Kidney capillary endothelial cell (primary cell): ENCODE measurements around the gene CABP5.

Experiments
- DNase-seq: peaks from one replicate; pipeline ENCODE4 v3.0.0-alpha.2; 2018; ENCODE audit warnings: low spot score

Gene CABP5

DNA sequence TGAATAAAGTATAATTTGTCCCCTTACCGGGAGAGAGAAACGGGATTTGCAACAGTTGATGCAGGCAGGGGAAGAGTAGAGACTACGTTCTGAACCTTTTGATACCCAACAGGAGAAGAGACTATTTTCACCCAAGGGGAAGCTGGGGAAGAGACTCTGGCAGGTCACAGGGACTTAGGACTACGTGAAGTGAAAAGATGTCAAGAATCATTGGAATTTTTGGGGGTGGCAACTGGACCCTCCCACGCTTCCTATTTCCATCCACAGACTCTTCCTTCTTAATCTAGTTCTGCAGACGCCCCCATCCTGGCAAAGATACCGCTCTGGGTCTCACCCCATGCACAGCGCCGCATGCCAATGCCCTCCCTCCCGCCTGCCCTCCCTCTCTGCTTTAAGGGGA lies 13.8 kb downstream of the CABP5 start:
- DNase-seq: no peak

DNA sequence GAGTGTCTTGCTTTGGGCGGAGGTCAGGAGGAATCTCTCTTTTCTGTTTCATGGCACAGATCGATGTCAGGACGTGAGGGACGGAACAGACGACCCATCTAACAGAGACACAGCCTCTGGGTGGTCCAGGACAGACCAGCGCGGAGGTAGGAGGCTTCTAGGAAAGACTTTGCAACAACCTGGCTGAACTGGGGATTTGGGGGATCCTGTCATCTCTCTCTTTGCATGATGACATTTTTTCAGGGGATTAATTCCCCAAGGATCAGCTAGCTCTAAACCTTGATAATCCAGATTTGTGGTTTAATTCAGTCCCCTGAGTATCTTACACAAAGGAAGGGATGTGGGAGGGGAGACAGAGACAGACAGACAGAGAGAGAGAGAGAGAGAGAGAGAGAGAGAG lies 14.4 kb downstream of the CABP5 start:
- no peak for DNase-seq

DNA sequence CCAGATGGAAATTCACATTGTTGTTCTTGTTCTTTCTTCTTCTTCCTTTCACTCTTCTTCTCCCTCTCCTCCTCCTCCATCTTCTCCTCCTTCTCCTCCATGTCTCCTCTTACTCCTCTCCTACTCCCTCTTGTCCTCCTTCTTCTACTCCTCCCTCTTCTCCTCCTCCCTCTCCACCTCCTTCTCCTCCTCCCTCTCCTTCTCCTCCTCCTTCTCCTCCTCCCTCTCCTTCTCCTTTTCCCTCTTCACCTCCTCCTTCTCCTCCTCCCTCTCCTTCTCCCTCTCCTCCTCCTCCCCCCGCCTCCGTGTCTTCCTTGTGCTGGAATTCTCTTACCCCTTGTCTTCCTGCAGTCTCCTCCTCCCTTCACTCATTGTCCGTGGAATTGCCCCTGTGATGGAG lies 18.4 kb downstream of the CABP5 start:
- DNase-seq: no peak

DNA sequence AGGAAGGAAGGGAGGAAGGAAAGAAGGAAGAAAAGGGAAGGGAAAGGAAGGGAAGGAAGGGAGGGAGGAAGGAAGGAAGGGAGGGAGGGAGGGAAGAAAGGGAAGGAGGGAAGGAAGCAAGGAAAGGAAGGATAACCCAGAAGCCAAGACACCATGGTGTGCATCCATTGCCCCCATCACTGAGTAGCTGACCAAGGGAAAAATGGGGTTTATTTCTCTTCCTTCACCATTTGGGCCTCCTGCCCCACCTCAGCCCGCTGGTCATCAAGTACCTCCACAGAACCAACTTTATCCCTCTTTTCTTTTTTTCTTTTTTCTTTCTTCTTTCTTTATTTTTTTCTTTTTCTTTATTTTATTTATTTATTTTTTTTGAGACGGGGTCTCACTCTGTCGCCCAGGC lies 20.4 kb downstream of the CABP5 start:
- DNase-seq: no peak

DNA sequence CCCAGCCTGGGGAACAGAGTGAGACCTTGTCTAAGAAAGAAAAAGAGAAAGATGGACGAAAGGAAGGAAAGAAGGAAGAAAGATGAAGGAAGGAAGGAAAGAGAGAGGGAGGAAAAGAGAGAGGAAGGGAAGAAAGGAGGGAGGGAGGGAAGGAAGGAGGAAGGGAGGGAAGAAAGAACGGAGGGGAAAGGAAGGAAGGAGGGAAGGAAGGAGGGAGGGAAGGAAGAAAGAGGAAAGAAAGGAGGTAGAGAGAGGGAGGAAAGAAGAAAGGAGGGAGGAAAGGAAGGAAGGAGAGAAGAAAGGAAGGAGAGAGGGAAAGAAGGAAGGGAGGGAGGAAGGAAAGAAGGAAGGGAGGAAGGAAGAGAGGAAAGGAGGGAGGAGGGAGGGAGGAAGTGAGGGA lies 20.9 kb downstream of the CABP5 start:
- DNase-seq: no peak

DNA sequence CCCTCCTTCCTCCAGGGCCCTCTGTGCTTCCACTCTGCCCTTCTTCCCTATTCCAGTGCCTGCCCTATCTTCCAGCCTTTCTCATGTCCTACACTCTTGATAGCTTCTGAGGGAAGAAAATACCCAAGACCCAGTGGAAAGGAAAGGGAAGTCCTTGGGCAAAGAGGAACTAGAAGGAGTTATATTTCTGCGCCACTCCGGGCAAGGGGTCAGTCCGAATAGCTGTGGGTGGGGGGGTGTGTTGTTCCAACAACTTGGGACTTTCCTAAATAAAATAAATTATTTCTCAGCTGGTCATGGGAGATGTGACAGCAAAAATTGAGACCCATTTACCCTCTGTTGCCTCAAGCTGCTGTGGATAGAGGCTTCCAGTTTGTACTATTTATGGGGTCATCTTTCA lies 23.2 kb downstream of the CABP5 start:
- DNase-seq: no peak

DNA sequence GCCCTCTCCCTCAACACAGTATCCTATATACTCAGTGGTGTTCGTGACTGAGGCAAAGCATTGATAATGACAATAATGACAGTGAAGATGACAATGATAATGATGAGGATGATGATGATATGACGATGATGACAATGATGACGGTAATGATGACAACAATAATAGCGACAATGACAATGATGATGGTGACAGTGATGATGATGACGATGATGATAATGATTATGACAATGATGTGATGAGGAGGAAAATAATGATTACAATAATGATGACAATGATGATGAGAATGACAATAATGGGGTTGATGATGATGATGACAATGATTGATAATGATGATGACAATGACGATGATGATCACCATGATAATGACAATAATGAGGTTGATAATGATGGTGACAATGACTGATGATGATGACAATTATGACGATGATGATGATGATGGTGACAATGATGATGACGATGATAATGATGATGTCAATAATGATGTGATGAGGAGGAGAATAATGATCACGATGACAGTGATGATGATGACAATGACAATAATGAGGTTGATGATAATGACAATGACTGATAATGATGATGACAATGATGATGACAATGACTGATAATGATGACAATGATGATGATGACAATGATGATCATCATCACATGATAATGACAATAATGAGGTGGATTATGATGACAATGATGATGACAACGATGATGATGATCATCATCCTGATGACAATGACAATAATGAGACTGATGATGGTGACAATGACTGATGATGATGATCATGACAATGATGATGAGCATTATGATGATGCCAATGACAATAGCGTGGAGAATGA lies 32.7 kb downstream of the CABP5 start:
- no peak for DNase-seq

DNA sequence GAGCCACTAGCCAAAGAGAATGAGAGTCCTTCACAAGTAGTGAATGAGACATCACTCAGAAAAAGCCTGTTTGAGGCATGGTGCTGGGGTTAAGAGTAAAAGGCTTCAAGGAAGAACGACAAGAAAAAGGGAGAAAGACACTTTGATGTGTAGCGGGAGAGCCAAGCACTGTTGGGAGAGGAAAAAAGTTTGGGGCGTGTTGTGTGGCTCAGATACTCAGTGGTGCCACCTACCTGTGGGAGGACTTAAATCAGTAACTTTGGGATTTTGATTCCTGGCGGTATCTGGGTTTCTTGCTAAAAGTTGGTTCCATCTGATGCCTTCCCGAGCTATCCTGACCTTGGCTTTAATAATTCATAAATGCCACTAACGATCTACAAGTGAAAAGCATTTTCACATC lies 37.1 kb downstream of the CABP5 start:
- no peak for DNase-seq

DNA sequence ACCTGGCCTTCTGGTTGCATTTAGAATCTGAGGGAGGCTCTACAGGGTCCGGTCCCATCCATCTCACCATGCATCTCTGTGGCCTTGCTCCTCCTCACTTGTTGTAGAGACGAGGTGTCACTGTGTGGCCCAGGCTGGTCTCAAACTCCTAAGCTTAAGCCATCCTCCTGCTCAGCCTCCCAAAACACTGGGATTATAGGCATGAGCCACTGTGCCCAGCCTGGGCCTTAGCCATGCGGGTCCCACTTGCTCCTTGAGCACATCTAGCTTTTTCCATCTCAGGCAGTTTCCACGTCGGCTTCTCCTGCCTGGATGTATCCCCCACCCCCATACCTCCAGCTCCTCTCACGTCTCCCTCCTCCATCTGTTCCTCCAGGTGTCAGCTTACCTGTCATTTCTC lies 39.6 kb downstream of the CABP5 start:
- DNase-seq: no peak

DNA sequence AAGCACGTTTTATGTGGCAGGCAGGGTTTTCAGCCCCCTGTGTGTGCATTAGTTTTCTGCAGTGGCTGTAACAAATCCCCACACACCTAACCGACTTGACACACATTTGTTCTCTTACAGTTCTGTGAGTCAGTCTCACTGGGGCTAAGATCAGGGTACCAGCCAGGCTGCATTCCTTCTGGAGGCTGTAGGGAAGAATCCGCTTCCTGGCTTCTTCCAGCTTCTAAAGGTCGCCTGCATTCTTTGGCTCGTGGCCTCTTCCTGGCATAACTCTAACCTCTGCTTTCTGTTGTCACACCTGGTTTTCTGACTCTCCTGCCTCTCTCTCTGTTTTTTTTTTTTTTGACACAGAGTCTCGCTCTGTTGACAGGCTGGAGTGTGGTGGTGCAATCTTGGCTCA lies 43.0 kb downstream of the CABP5 start:
- no peak for DNase-seq

DNA sequence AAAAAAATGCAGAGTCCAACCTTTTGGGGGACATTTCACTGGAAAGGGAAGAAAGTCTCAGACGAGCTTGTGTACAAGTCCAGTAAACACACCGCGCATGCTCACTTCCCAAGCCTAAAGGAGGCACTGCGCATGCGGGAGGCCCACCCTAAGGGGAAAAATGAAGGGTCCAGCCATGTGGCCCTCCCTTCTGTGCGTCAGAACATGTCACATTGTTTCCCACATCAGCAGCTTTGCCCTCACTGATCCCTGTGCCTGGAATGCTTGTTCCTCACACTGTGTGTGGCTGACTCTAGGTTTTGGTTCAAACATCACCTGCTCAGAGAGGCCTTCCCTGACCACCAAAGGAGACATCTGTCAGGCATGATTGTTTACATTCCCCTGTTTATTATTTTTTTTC lies 45.1 kb downstream of the CABP5 start:
- no peak for DNase-seq

DNA sequence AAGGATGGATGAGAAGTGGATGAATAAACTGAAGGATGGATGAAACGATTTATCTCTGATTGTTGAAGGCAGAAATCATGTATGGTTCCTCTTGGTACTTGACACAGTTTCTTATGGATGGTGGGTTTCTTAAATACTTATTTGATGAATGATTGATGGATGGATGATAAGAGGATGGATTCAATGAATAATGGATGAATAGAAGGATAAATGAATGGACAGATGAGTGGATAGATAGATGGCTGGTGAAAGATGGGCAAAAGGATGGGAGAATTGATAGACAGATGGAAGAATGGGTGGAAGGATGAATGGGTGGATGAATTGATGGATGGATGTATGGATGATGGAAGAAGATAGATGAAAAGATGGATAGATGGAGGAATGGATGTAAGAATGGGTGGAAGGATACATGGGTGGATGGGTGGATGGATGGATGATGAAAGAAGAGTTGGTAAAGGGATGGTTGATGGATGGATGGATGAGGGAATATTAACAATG lies 47.6 kb downstream of the CABP5 start:
- DNase-seq: no peak

DNA sequence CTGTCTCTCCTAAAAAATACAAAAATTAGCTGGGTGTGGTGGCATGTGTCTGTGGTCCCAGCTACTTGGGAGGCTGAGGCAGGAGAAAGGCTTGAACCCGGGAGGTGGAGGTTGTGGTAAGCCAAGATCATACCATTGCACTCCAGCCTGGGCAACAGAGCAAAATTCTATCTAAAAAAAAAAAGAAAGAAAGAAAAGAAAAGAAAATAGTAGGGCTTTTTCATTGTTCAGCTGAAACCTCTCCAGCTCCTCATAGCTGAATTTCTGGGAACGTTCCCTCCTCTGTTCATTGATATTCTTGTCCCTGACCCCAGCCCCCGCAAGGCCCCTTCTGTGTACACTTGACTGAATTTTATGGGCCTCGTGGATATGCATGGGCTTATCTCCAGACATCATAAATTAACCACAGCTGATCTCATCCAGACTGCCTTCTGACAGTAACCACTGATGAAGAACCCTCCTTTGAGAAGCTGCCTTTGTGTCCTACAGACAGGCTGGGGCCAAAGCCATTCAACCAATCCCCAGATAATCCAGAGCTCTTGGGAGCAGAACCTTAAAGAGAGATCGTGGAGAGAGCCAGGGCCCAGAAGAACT lies 49.6 kb downstream of the CABP5 start, which contains the start of gene ELSPBP1:
TSS of gene ELSPBP1 (plus strand) at position 424 of the 594 bp plus-strand sequence. CDS start 14,036 bp downstream, outside the sequence.
- no peak for DNase-seq

DNA sequence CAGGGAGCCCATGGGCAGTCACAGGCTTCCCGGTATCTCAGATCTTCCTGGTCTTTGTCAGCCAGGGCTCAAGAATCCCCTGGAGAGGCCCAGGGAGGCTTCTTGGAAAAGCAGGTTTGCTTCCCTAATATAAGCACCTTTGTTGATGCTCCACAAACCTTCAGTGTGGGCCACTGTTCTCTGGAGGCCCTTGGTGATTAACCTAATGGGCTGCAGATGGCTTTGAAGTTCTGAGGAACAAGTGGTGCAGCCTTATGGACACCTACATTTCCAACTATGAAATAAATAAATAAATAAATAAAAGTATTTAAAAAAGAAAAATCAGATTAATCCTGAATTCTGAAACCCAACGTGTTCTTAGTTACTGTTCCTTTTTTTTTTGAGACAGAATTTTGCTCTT lies 51.8 kb downstream of the CABP5 start, which contains the start of gene BSPH1:
TSS of gene BSPH1 (minus strand) at position 101 of the 400 bp plus-strand sequence. CDS start at position 12, 89 bp downstream.
- no peak for DNase-seq

DNA sequence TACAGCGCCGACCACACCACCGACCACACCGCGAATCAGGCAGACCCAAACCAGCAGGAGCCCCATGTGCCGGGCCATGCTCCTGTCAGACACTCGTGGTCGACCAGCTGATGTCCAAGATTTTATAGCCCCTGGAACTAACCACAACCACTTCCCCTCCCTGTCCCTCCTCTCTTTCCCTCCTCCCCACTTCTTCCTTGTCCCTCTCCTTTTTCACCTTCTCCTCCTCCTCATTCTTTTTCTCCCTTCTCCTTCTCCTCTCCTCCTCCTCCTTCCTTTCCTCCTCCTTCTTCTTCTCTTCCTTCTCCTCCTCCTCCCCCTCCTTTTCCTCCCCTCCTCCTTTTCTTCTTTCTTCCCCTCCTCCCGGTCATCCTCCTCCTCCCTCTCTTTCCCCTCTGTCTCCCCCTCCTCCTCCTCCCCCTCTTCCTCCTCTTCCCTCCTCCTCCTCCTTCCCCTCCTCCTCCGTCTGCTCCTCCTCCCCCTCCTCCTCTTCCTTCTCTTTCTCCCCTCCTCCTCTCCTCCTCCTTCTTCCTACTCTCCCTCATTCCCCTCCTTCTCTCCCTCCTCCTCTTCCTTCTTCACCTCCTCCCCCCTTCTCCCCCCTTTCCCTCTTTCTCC lies 52.6 kb downstream of the CABP5 start:
- DNase-seq: no peak
